ENCODE results near the gene NACA2.

GRCh38 chr17:61582593-61582992 is 8.4 kb downstream of the NACA2 start:
- TF ChIP-seq CTCF (optimal IDR thresholded peaks at IDR 0.05 in 1 of 3, IDR thresholded peaks at IDR 0.05 in 1 of 3, conservative IDR thresholded peaks at IDR 0.05 in 1 of 3; ENCODE audit: extremely low read depth in 1 of 3, insufficient read depth in 2 of 3, low read length in 3 of 3), result no peak
- TF ChIP-seq EZH2 (IDR thresholded peaks at IDR 0.05; ENCODE audit: low read length), result no peak

Data from keratinocyte (primary cell).